Keratinocyte (primary cell): ENCODE results near the gene OLFML1. TPM values are rescaled to one million over a fixed set of nuclear protein-coding genes. Genes with fewer than 3 reads are reported as not detected.

Experiments used
- DNase-seq: peaks from one replicate; pipeline ENCODE4 v3.0.0-alpha.2; 2011; ENCODE audit warnings: low read depth, missing footprints, low spot score
- FAIRE-seq: peaks from 2 replicates; lab custom pipeline; 2011; peaks lifted over from hg19 to GRCh38; lab: Jason Lieb, UNC
- H2AFZ ChIP-seq: 2 replicates; pipeline ENCODE4 v1.6.0; 2012; ENCODE audit warnings: low read length, control low read depth, inconsistent platforms; ENCODE audit not compliant: control insufficient read depth
- H3K27ac ChIP-seq: 2 replicates; pipeline ENCODE4 v1.5.1; 2011; ENCODE audit warnings: low read length; ENCODE audit not compliant: control insufficient read depth, insufficient read depth
- H3K27me3 ChIP-seq: 3 replicates; pipeline ENCODE4 v1.6.0; 2011; ENCODE audit warnings: low read length; ENCODE audit not compliant: control insufficient read depth, insufficient read depth; ENCODE audit errors: extremely low read depth
- H3K36me3 ChIP-seq, 2 experiments: 2 replicates in 1 of 2; 3 replicates in 1 of 2; pipeline ENCODE4 v1.5.1; 2011; ENCODE audit warnings: low read length in 2 of 2, mild to moderate bottlenecking in 1 of 2; ENCODE audit not compliant: control insufficient read depth in 2 of 2, insufficient read depth in 2 of 2; ENCODE audit errors: extremely low read depth in 1 of 2
- H3K4me1 ChIP-seq: 3 replicates; pipeline ENCODE4 v1.5.1; 2011; ENCODE audit warnings: low read length; ENCODE audit not compliant: control insufficient read depth, insufficient read depth; ENCODE audit errors: extremely low read depth
- H3K4me2 ChIP-seq: 3 replicates; pipeline ENCODE4 v1.6.0; 2011; ENCODE audit warnings: low read depth, low read length; ENCODE audit not compliant: control insufficient read depth, insufficient read depth; ENCODE audit errors: extremely low read depth
- H3K4me3 ChIP-seq, 3 experiments: fragments of 200-600 bp in 1 of 3; sonication (generic) in 1 of 3; 2 replicates in 2 of 3; 3 replicates in 1 of 3; pipeline ENCODE4 v1.5.1; 2011 to 2016; ENCODE audit warnings: low read length in 3 of 3, mild to moderate bottlenecking in 3 of 3, control low read depth in 2 of 3, inconsistent platforms in 1 of 3, low read depth in 1 of 3, mixed read lengths in 1 of 3, mixed run types in 1 of 3, moderate library complexity in 1 of 3; ENCODE audit not compliant: control insufficient read depth in 2 of 3, insufficient read depth in 2 of 3; ENCODE audit errors: extremely low read depth in 1 of 3
- H3K79me2 ChIP-seq: 2 replicates; pipeline ENCODE4 v1.6.0; 2012; ENCODE audit warnings: low read length; ENCODE audit not compliant: control insufficient read depth, insufficient read depth
- H3K9ac ChIP-seq: 3 replicates; pipeline ENCODE4 v1.6.0; 2011; ENCODE audit warnings: low read length; ENCODE audit not compliant: control insufficient read depth, insufficient read depth; ENCODE audit errors: extremely low read depth
- H3K9me1 ChIP-seq: 3 replicates; pipeline ENCODE4 v1.6.0; 2011; ENCODE audit warnings: low read length; ENCODE audit not compliant: control insufficient read depth, insufficient read depth; ENCODE audit errors: extremely low read depth
- H3K9me3 ChIP-seq: 2 replicates; pipeline ENCODE4 v1.5.1; 2012; ENCODE audit warnings: low read depth, low read length; ENCODE audit not compliant: control insufficient read depth
- H4K20me1 ChIP-seq: 3 replicates; pipeline ENCODE4 v1.6.0; 2011; ENCODE audit warnings: low read length; ENCODE audit not compliant: control insufficient read depth, insufficient read depth; ENCODE audit errors: extremely low read depth
- CTCF ChIP-seq, 3 experiments: IDR thresholded peaks in 1 of 3; conservative IDR thresholded peaks in 1 of 3; optimal IDR thresholded peaks in 1 of 3; 2 replicates in 2 of 3; 3 replicates in 1 of 3; pipeline versions ENCODE3 to v1.5.1; 2011; ENCODE audit warnings: low read length in 3 of 3, mild to moderate bottlenecking in 3 of 3, moderate library complexity in 2 of 3, control low read depth in 1 of 3, inconsistent platforms in 1 of 3; ENCODE audit not compliant: insufficient read depth in 2 of 3; ENCODE audit errors: extremely low read depth in 1 of 3
- EZH2 ChIP-seq: IDR thresholded peaks from one replicate; pipeline ENCODE4 v1.6.1; 2012; ENCODE audit warnings: inconsistent platforms, mild to moderate bottlenecking, low read length, moderate library complexity
- dilution Hi-C: fragments of 300-500 bp; cut with MboI; formaldehyde crosslinking; loops from one replicate; pipeline ENCODE4 v1.7.0; 2020; ENCODE audit warnings: low sequenced_read_pairs; ENCODE audit not compliant: extremely low pct_ligation_motif_present
- polyA plus RNA-seq, 5 experiments: library from polyadenylated mRNA; depleted of rRNA in 3 of 5; stranded (reverse) in 3 of 5; stranded (forward) in 1 of 5; unstranded in 1 of 5; fragments of >200 nt; gene quantifications; 1 replicate in 1 of 5; 2 replicates in 3 of 5; 3 replicates in 1 of 5; pipeline versions ENCODE4 v1.2.1 to v1.2.3, GENCODE V29; 2011 to 2012; ENCODE audit warnings: missing spikeins in 2 of 5, low read depth in 1 of 5, low replicate concordance in 1 of 5

OLFML1 gene
- polyA plus RNA-seq, 1 donor (not counting 4 experiments of a cell fraction or from before 2014, with no cell fraction given): not detected

GRCh38 chr11:7493670-7494069, 8.4 kb downstream of the OLFML1 start:
- Histone ChIP-seq H2AFZ (no peak overlapping the region), H3K4me3 (no peak overlapping the region), H3K9me1 (no peaks in the 10 kb centered on the region), H4K20me1 (no peaks in the 10 kb centered on the region), H3K27ac (no peak overlapping the region), H3K9ac (no peak overlapping the region), H3K9me3 (no peaks in the 10 kb centered on the region), H3K79me2 (no peaks in the 10 kb centered on the region), H3K4me1 (no peaks in the 10 kb centered on the region), H3K36me3 (no peaks in the 10 kb centered on the region), H3K27me3 (no peaks in the 10 kb centered on the region), H3K4me2 (no peak overlapping the region)
- TF ChIP-seq CTCF (optimal IDR thresholded peaks at IDR 0.05 in 1 of 3, IDR thresholded peaks at IDR 0.05 in 1 of 3, conservative IDR thresholded peaks at IDR 0.05 in 1 of 3; ENCODE audit: extremely low read depth in 1 of 3, insufficient read depth in 2 of 3, low read length in 3 of 3) (no peak), EZH2 (no peak)
- no peak for FAIRE-seq
- DNase-seq: no peak
- dilution Hi-C loops: no loop called here

- Histone ChIP-seq H3K79me2 (no peaks in the 10 kb centered on the region), H3K4me1 (no peaks in the 10 kb centered on the region), H3K9me1 (no peaks in the 10 kb centered on the region), H3K4me3 (no peak overlapping the region), H3K9me3 (no peaks in the 10 kb centered on the region), H3K36me3 (no peaks in the 10 kb centered on the region), H2AFZ (no peak overlapping the region), H3K27me3 (no peaks in the 10 kb centered on the region), H3K4me2 (no peak overlapping the region), H3K27ac (no peak overlapping the region), H3K9ac (no peak overlapping the region), H4K20me1 (no peaks in the 10 kb centered on the region)
- dilution Hi-C loops: no loop called here
- DNase-seq (no peak), FAIRE-seq (peak; percentile 41)
- TF ChIP-seq EZH2: no peak
- TF ChIP-seq CTCF (optimal IDR thresholded peaks at IDR 0.05 in 1 of 3, IDR thresholded peaks at IDR 0.05 in 1 of 3, conservative IDR thresholded peaks at IDR 0.05 in 1 of 3; ENCODE audit: extremely low read depth in 1 of 3, insufficient read depth in 2 of 3, low read length in 3 of 3): no peak
Observed at GRCh38 chr11:7494086-7494745, 8.9 kb downstream of the OLFML1 start.
